Lung (tissue), 16 donors: ENCODE measurements around the gene TTF2. TPM values are rescaled to one million over a fixed set of nuclear protein-coding genes. Genes with fewer than 3 reads are reported as not detected.

Experiments used
- ATAC-seq: fragments of 200-7000 bp; cut with Tn5 transposase; one replicate; pipeline ENCODE4 v1.9.1; 2020; ENCODE audit warnings: moderate number of reproducible peaks; ENCODE audit not compliant: insufficient read depth, low FRiP score
- DNase-seq, 3 donors: peaks; one replicate each; pipeline ENCODE4 v3.0.0-alpha.2; 2013 to 2017
- H3K27ac ChIP-seq, 2 donors: one replicate each; pipeline ENCODE4 v1.5.1; 2013; ENCODE audit warnings: mild to moderate bottlenecking in 2 of 2, moderate library complexity in 2 of 2, control low read depth in 1 of 2, inconsistent platforms in 1 of 2, low read depth in 1 of 2, low read length in 1 of 2
- H3K27me3 ChIP-seq, 3 donors: one replicate each; pipeline ENCODE4 v1.5.1; 2013; ENCODE audit warnings: low read length in 2 of 3; ENCODE audit not compliant: control insufficient read depth in 3 of 3, insufficient read depth in 3 of 3
- H3K36me3 ChIP-seq, 4 donors: one replicate each; pipeline ENCODE4 v1.5.1; 2013; ENCODE audit warnings: low read length in 4 of 4, mild to moderate bottlenecking in 1 of 4, moderate library complexity in 1 of 4; ENCODE audit not compliant: control insufficient read depth in 4 of 4, insufficient read depth in 4 of 4
- H3K4me1 ChIP-seq, 5 donors: one replicate each; pipeline ENCODE4 v1.5.1; 2013; ENCODE audit warnings: low read length in 5 of 5, mild to moderate bottlenecking in 2 of 5, moderate library complexity in 1 of 5; ENCODE audit not compliant: control insufficient read depth in 5 of 5, insufficient read depth in 5 of 5
- H3K4me3 ChIP-seq: one replicate; pipeline ENCODE4 v1.5.1; 2013; ENCODE audit warnings: mild to moderate bottlenecking, control low read depth, moderate library complexity
- H3K9ac ChIP-seq, 2 donors: one replicate each; pipeline ENCODE4 v1.5.1; 2013; ENCODE audit warnings: low read length in 2 of 2, control low read depth in 1 of 2; ENCODE audit not compliant: insufficient read depth in 1 of 2
- H3K9me3 ChIP-seq, 4 donors: one replicate each; pipeline ENCODE4 v1.5.1; 2013; ENCODE audit warnings: low read length in 3 of 4, mild to moderate bottlenecking in 1 of 4, moderate library complexity in 1 of 4; ENCODE audit not compliant: control insufficient read depth in 4 of 4, insufficient read depth in 3 of 4
- WGBS, 2 donors: extraction: QIAGEN DNeasy Blood & Tissue Kit; methylation state at CpG; one replicate each; pipeline ENCODE4 v1.1.7; 2013; 5-methylcytosine and 5-hydroxymethylcytosine counted together
- long read RNA-seq, 5 donors: transcript quantifications; one replicate each; lab custom pipeline, GENCODE V29; 2026
- polyA plus RNA-seq, 2 donors: library from polyadenylated mRNA; stranded (reverse); fragments of 200-250 nt; gene quantifications; one replicate each; pipeline ENCODE4 v1.2.1, GENCODE V29; 2013
- total RNA-seq, 2 donors: library from RNA; depleted of rRNA in 1 of 2; stranded (reverse); fragments of >200 nt in 1 of 2; gene quantifications; one replicate each; pipeline ENCODE4 v1.2.1, GENCODE V29; 2014 to 2021
- TF ChIP-seq, protein P1 (sequence below): IDR thresholded peaks from 2 replicates; pipeline ENCODE4 v1.5.1; 2012; ENCODE audit warnings: mild to moderate bottlenecking; ENCODE audit errors: control extremely low read depth, extremely low read depth
- donor health status: control.
- donor health status: control.
- donor health status: Bipolar disorder and iron deficiency.
- donor health status: healthy.
- donor health status: DM: yes; HTN: yes; CAD: no.

The TTF2 gene
- total RNA-seq (10 to 100 TPM; 17.9 to 21.0 TPM), polyA plus RNA-seq (1 to 10 TPM; 3.9 to 5.2 TPM)
- long read RNA-seq, donor 1, partial matches to known transcripts = 0 of 2 reads
- long read RNA-seq, donor 1, other reads (novel, unspliced or antisense) = 0 of 2 reads
- long read RNA-seq, donor 2 = 0 reads
- long read RNA-seq, donor 3, partial matches to known transcripts = 0 of 2 reads
- long read RNA-seq, donor 3, other reads (novel, unspliced or antisense) = 0 of 2 reads
- long read RNA-seq, donor 4 = 0 reads
- long read RNA-seq, donor 5, partial matches to known transcripts = 5 of 5 reads
- long read RNA-seq, donor 5, other reads (novel, unspliced or antisense) = 0 of 5 reads

- Histone ChIP-seq H3K9ac (peak within 1 kb of the TSS; percentile 55 to 88), H3K9me3 (no peaks in the 10 kb centered on the region), H3K4me3 (peak within 1 kb of the TSS; percentile 64), H3K27me3 (no peaks in the 10 kb centered on the region), H3K27ac (peak within 1 kb of the TSS; percentile 30 to 71), H3K36me3 (no peaks in the 10 kb centered on the region), H3K4me1 (peaks cover 0 to 9% (median 0%) of the 10 kb centered on the region in 5 donors)
- TF ChIP-seq, protein P1, sequence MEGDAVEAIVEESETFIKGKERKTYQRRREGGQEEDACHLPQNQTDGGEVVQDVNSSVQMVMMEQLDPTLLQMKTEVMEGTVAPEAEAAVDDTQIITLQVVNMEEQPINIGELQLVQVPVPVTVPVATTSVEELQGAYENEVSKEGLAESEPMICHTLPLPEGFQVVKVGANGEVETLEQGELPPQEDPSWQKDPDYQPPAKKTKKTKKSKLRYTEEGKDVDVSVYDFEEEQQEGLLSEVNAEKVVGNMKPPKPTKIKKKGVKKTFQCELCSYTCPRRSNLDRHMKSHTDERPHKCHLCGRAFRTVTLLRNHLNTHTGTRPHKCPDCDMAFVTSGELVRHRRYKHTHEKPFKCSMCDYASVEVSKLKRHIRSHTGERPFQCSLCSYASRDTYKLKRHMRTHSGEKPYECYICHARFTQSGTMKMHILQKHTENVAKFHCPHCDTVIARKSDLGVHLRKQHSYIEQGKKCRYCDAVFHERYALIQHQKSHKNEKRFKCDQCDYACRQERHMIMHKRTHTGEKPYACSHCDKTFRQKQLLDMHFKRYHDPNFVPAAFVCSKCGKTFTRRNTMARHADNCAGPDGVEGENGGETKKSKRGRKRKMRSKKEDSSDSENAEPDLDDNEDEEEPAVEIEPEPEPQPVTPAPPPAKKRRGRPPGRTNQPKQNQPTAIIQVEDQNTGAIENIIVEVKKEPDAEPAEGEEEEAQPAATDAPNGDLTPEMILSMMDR = no peak
- ATAC-seq = peak; percentile 100
- 0% methylated on average over 48 of the region's 48 CpGs for WGBS, 2 donors
- peak; percentile 97 to 99 (median 99) for DNase-seq
Measured at GRCh38 chr1:117059678-117060440, at the start of gene TTF2. Gene TTF2, plus strand, starts transcription at chr1:117060326. Its CDS starts 21 bp downstream, at chr1:117060347.

DNA sequence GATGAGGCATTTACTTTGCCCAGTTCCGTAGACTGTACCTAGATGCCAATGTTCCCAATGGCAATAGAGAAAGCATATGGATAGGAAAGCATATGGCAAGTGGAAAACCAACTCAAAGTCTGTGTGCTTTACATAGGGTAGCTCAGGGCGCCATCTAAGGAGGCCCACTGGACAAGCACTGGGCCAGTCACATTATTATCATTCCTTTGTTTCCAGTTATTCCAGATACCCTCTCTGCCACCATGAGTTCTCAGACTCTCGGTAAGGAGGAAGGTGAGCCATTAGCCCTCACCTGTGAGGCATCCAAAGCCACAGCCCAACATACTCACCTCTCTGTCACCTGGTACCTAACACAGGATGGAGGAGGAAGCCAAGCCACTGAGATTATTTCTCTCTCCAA lies 48.8 kb upstream of the TTF2 start:
- Histone ChIP-seq H3K9ac (no peak overlapping the region), H3K27me3 (no peaks in the 10 kb centered on the region), H3K27ac (no peak overlapping the region), H3K36me3 (no peaks in the 10 kb centered on the region), H3K9me3 (no peaks in the 10 kb centered on the region), H3K4me1 (no peaks in the 10 kb centered on the region), H3K4me3 (no peak overlapping the region)
- no peak for DNase-seq
- TF ChIP-seq, protein P1 = no peak
- ATAC-seq = no peak
- WGBS, 2 donors = 97 to 99% methylated on average over 3 of the region's 3 CpGs

- peak; percentile 35 to 73 (median 45) for DNase-seq
Measured at GRCh38 chr1:117013309-117013858, 46.7 kb upstream of the TTF2 start.

More at GRCh38 chr1:117013309-117013858, 46.7 kb upstream of the TTF2 start:
- 89 to 93% methylated on average over 5 of the region's 5 CpGs for WGBS, 2 donors
- Histone ChIP-seq H3K27me3 (no peaks in the 10 kb centered on the region), H3K4me3 (no peak overlapping the region), H3K9me3 (no peaks in the 10 kb centered on the region), H3K27ac (no peak overlapping the region), H3K4me1 (no peaks in the 10 kb centered on the region), H3K36me3 (no peaks in the 10 kb centered on the region), H3K9ac (no peak overlapping the region)
- ATAC-seq = no peak
- TF ChIP-seq, protein P1 = no peak
